Left ventricle myocardium inferior (tissue), 1 donor: ENCODE measurements around the gene TFDP1. TPM values are rescaled to one million over a fixed set of nuclear protein-coding genes. Genes with fewer than 3 reads are reported as not detected.

Source experiments
- DNase-seq: peaks from one replicate; pipeline ENCODE4 v3.0.0-alpha.2; 2020
- H3K27ac ChIP-seq: fragments of 200-600 bp; replicated peaks from 2 replicates; pipeline ENCODE4 v1.8.0; 2021
- H3K27me3 ChIP-seq: fragments of 200-600 bp; 2 replicates; pipeline ENCODE4 v1.8.0; 2021; ENCODE audit warnings: low read depth
- H3K36me3 ChIP-seq: fragments of 200-600 bp; 2 replicates; pipeline ENCODE4 v1.8.0; 2021
- H3K4me1 ChIP-seq: fragments of 200-600 bp; 2 replicates; pipeline ENCODE4 v1.8.0; 2021
- H3K4me3 ChIP-seq: fragments of 200-600 bp; 2 replicates; pipeline ENCODE4 v1.8.0; 2021; ENCODE audit warnings: mild to moderate bottlenecking, moderate library complexity
- H3K9me3 ChIP-seq: fragments of 200-600 bp; replicated peaks from 2 replicates; pipeline ENCODE4 v1.8.0; 2021
- CTCF ChIP-seq: fragments of 200-600 bp; IDR thresholded peaks from 2 replicates; pipeline ENCODE4 v1.8.0; 2021; ENCODE audit warnings: antibody characterized with exemption, mild to moderate bottlenecking, borderline replicate concordance
- intact Hi-C: fragments of 100-400 bp; cut with micrococcal nuclease; formaldehyde crosslinking; loops from one replicate; pipeline ENCODE4 v1.11.0; 2022
- total RNA-seq: library from RNA; stranded (reverse); fragmentation: NEBNext Ultra II Directional; extraction: Animal tissue kit (Norgen Biotek cat#: 25700); gene quantifications from one replicate; pipeline ENCODE4 v1.2.1, GENCODE V29; 2021
- donor health status: DM: no; HTN: yes; CAD: no; lungs with severe emphysema.

Gene TFDP1
- total RNA-seq, 1 donor from 2014 or later = 48.7 TPM

GRCh38 chr13:113630804-113631203, 46.3 kb downstream of the TFDP1 start:
- H3K27ac ChIP-seq = no peak overlapping the region
- no peak overlapping the region for H3K4me3 ChIP-seq
- H3K36me3 ChIP-seq = peaks cover 58% of the 10 kb centered on the region
- no peaks in the 10 kb centered on the region for H3K4me1 ChIP-seq
- H3K9me3 ChIP-seq = no peaks in the 10 kb centered on the region
- intact Hi-C loops = no loop called here
- peak; percentile 5 for DNase-seq
- no peaks in the 10 kb centered on the region for H3K27me3 ChIP-seq
- TF ChIP-seq CTCF = no peak

- no peak for TF ChIP-seq CTCF
- no peak overlapping the region for H3K27ac ChIP-seq
- H3K36me3 ChIP-seq = peaks cover 65% of the 10 kb centered on the region
- no peak overlapping the region for H3K4me3 ChIP-seq
- intact Hi-C loops = no loop called here
- H3K9me3 ChIP-seq = no peaks in the 10 kb centered on the region
- peak; percentile 8 for DNase-seq
- H3K27me3 ChIP-seq = no peaks in the 10 kb centered on the region
- H3K4me1 ChIP-seq = no peaks in the 10 kb centered on the region
Measured at GRCh38 chr13:113631341-113632095, 47.0 kb downstream of the TFDP1 start.

GRCh38 chr13:113632706-113633484, 48.3 kb downstream of the TFDP1 start:
- Histone ChIP-seq H3K4me3 (no peak overlapping the region), H3K27me3 (no peaks in the 10 kb centered on the region), H3K9me3 (no peaks in the 10 kb centered on the region), H3K27ac (no peak overlapping the region), H3K4me1 (no peaks in the 10 kb centered on the region), H3K36me3 (peaks cover 79% of the 10 kb centered on the region)
- intact Hi-C loops = no loop called here
- peak; percentile 6 for DNase-seq
- no peak for TF ChIP-seq CTCF

- no peaks in the 10 kb centered on the region for H3K27me3 ChIP-seq
- no peaks in the 10 kb centered on the region for H3K9me3 ChIP-seq
- H3K36me3 ChIP-seq = peaks cover 83% of the 10 kb centered on the region
- no peak for TF ChIP-seq CTCF
- intact Hi-C loops = no loop called here
- H3K4me3 ChIP-seq = no peak overlapping the region
- no peak overlapping the region for H3K27ac ChIP-seq
- no peaks in the 10 kb centered on the region for H3K4me1 ChIP-seq
- peak; percentile 9 for DNase-seq
Measured at GRCh38 chr13:113633485-113633873, 48.9 kb downstream of the TFDP1 start.

GRCh38 chr13:113634279-113635047, 49.9 kb downstream of the TFDP1 start:
- intact Hi-C loops = no loop called here
- no peaks in the 10 kb centered on the region for H3K4me1 ChIP-seq
- H3K4me3 ChIP-seq = no peak overlapping the region
- no peak for TF ChIP-seq CTCF
- H3K27me3 ChIP-seq = no peaks in the 10 kb centered on the region
- no peak overlapping the region for H3K27ac ChIP-seq
- H3K9me3 ChIP-seq = no peaks in the 10 kb centered on the region
- H3K36me3 ChIP-seq = peaks cover 83% of the 10 kb centered on the region
- peak; percentile 0 for DNase-seq
